GM18499 (cell line): Measurements from ENCODE around the gene STIMATE.

Experiments
- ATAC-seq: cut with Tn5 transposase; IDR thresholded peaks from one replicate; pipeline ENCODE4 v1.9.1; 2021; ENCODE audit warnings: moderate number of reproducible peaks; ENCODE audit not compliant: insufficient read depth, unreplicated experiment

Gene STIMATE

GRCh38 chr3:52872245-52872644 lies 25.1 kb downstream of the STIMATE start:
- no peak for ATAC-seq

GRCh38 chr3:52871761-52872160 lies 25.6 kb downstream of the STIMATE start:
- ATAC-seq = no peak

- no peak for ATAC-seq
Observed at GRCh38 chr3:52870471-52870870, 26.9 kb downstream of the STIMATE start.

- no peak for ATAC-seq
Observed at GRCh38 chr3:52866427-52866826, 30.9 kb downstream of the STIMATE start.

GRCh38 chr3:52865994-52866393 lies 31.4 kb downstream of the STIMATE start:
- no peak for ATAC-seq

- no peak for ATAC-seq
Observed at GRCh38 chr3:52860424-52860768, 37.0 kb downstream of the STIMATE start.

GRCh38 chr3:52859686-52860423 lies 37.5 kb downstream of the STIMATE start:
- no peak for ATAC-seq

- ATAC-seq = no peak
Observed at GRCh38 chr3:52857864-52858263, 39.5 kb downstream of the STIMATE start.

GRCh38 chr3:52857133-52857532 lies 40.2 kb downstream of the STIMATE start:
- no peak for ATAC-seq

GRCh38 chr3:52856666-52857065 lies 40.7 kb downstream of the STIMATE start:
- ATAC-seq = no peak

- ATAC-seq = no peak
Observed at GRCh38 chr3:52854013-52854412, 43.3 kb downstream of the STIMATE start.

GRCh38 chr3:52852419-52852818 lies 44.9 kb downstream of the STIMATE start:
- ATAC-seq = no peak

GRCh38 chr3:52851348-52851747 lies 46.0 kb downstream of the STIMATE start:
- ATAC-seq = no peak

- ATAC-seq = no peak
Observed at GRCh38 chr3:52849656-52850055, 47.7 kb downstream of the STIMATE start.

GRCh38 chr3:52848617-52849016 lies 48.7 kb downstream of the STIMATE start:
- no peak for ATAC-seq

GRCh38 chr3:52847726-52848125 lies 49.6 kb downstream of the STIMATE start:
- ATAC-seq = no peak

- ATAC-seq = no peak
Observed at GRCh38 chr3:52847241-52847640, 50.1 kb downstream of the STIMATE start.

GRCh38 chr3:52846432-52846965 lies 50.8 kb downstream of the STIMATE start:
- no peak for ATAC-seq

GRCh38 chr3:52845691-52846431 lies 51.5 kb downstream of the STIMATE start:
- ATAC-seq = no peak

GRCh38 chr3:52845157-52845556 lies 52.2 kb downstream of the STIMATE start:
- no peak for ATAC-seq

GRCh38 chr3:52844290-52844975 lies 52.9 kb downstream of the STIMATE start:
- no peak for ATAC-seq
